HG03432 (cell line): ENCODE data around the gene ADAMTS18.
"Not testable (repeated sequence)": the region's sequence is repeated elsewhere in the genome, so short reads cannot be mapped to it uniquely, and the experiment has no call there.

Experiments used
- ATAC-seq: cut with Tn5 transposase; IDR thresholded peaks from one replicate; pipeline ENCODE4 v1.9.1; 2021; ENCODE audit warnings: mild to moderate bottlenecking, moderate library complexity; ENCODE audit not compliant: unreplicated experiment

ADAMTS18 gene

GRCh38 chr16:77297996-77298395 lies 136.8 kb downstream of the ADAMTS18 start:
- ATAC-seq, result no peak

- no peak for ATAC-seq
Observed at GRCh38 chr16:77295896-77296295, 138.9 kb downstream of the ADAMTS18 start.

- no peak for ATAC-seq
Observed at GRCh38 chr16:77290451-77291115, 144.3 kb downstream of the ADAMTS18 start.

- ATAC-seq, result no peak
Observed at GRCh38 chr16:77289331-77289809, 145.5 kb downstream of the ADAMTS18 start.

GRCh38 chr16:77288222-77288621 lies 146.6 kb downstream of the ADAMTS18 start:
- ATAC-seq, result no peak

- ATAC-seq, result no peak
Observed at GRCh38 chr16:77285676-77286075, 149.2 kb downstream of the ADAMTS18 start.

- ATAC-seq, result no peak
Observed at GRCh38 chr16:77282345-77282744, 152.5 kb downstream of the ADAMTS18 start.

- ATAC-seq, result not testable (repeated sequence)
Observed at GRCh38 chr16:77279316-77279715, 155.5 kb downstream of the ADAMTS18 start.

GRCh38 chr16:77277571-77277970 lies 157.3 kb downstream of the ADAMTS18 start:
- no peak for ATAC-seq

- ATAC-seq, result no peak
Observed at GRCh38 chr16:77277141-77277540, 157.7 kb downstream of the ADAMTS18 start.

GRCh38 chr16:77276661-77277060 lies 158.2 kb downstream of the ADAMTS18 start:
- ATAC-seq, result no peak

GRCh38 chr16:77275303-77275702 lies 159.5 kb downstream of the ADAMTS18 start:
- not testable (repeated sequence) for ATAC-seq

- ATAC-seq, result no peak
Observed at GRCh38 chr16:77273815-77274214, 161.0 kb downstream of the ADAMTS18 start.

GRCh38 chr16:77271532-77272426 lies 163.1 kb downstream of the ADAMTS18 start:
- no peak for ATAC-seq

- not testable (repeated sequence) for ATAC-seq
Observed at GRCh38 chr16:77266185-77266584, 168.6 kb downstream of the ADAMTS18 start.

GRCh38 chr16:77262971-77263370 lies 171.9 kb downstream of the ADAMTS18 start:
- no peak for ATAC-seq

GRCh38 chr16:77250400-77250799 lies 184.4 kb downstream of the ADAMTS18 start:
- ATAC-seq, result no peak

- ATAC-seq, result no peak
Observed at GRCh38 chr16:77246150-77246549, 188.7 kb downstream of the ADAMTS18 start.

GRCh38 chr16:77242471-77242870 lies 192.4 kb downstream of the ADAMTS18 start:
- ATAC-seq, result not testable (repeated sequence)

- no peak for ATAC-seq
Observed at GRCh38 chr16:77238593-77238992, 196.2 kb downstream of the ADAMTS18 start.

- ATAC-seq, result peak; percentile 98
Observed at GRCh38 chr16:77236063-77236511, 198.7 kb downstream of the ADAMTS18 start.

- no peak for ATAC-seq
Observed at GRCh38 chr16:77234611-77235010, 200.2 kb downstream of the ADAMTS18 start.
